Right lung (tissue), 5 donors: ENCODE results near the gene TBC1D7. TPM values are rescaled to one million over a fixed set of nuclear protein-coding genes. Genes with fewer than 3 reads are reported as not detected.

Experiments used
- DNase-seq, 2 donors: peaks; one replicate each; pipeline ENCODE4 v3.0.0-alpha.2; 2013
- polyA plus RNA-seq, 5 donors: library from polyadenylated mRNA; unstranded; fragments of 120-200 nt; gene quantifications; one replicate each; pipeline versions ENCODE4 v1.2.1 to v1.2.3, GENCODE V29; 2013; ENCODE audit warnings: inconsistent platforms in 1 of 5, low replicate concordance in 1 of 5; ENCODE audit not compliant: insufficient read length in 5 of 5, insufficient read depth in 1 of 5

TBC1D7 gene
- polyA plus RNA-seq, 5 donors = 23.2 to 40.4 (median 33.7) TPM

- no peak for DNase-seq
Observed at GRCh38 chr6:13273202-13273930, 55.0 kb downstream of the TBC1D7 start.

DNA sequence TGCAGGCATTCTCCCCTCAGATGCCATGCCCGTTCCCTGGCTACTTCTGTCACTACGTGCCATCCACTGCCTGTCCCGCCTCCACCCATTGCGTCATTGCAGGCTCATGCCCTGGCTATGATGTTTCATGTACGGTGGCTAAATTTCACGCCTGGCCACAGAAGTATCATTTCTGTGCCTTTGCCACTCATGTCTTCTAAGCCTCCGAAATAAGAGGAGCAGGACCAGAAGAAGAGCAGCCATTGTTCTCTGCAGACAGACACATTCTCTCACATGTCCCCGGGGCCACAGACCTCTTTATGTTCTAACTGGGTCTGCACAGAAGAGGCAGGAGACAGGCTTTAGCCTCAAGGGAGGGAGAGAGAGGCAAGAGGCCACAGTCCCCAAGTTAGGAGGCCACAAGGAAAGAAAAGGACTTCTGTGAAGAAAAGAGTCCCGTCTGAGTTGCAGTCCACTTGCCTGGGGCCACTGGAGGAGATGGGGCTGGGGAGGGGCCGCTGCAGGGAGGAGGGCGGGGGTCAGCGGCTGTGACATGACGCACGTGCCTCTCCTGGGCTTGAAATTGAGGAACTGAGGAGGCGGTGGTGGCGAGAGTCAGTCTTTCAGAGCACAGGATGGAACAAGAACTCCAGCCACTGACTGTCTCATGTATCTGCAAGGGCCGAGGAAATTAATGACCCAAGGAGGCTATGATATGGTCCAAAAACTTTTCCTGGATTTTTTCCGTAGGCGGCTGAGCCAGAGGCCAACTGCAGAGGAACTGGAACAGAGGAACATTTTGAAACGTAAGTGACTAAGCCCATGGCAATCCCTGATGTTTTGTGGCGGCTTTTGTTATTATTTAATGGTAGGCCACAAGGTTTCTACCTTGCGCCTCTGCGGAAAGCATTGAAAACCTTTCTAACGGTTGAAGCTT is 55.9 kb downstream of the TBC1D7 start:
- DNase-seq = no peak

DNA sequence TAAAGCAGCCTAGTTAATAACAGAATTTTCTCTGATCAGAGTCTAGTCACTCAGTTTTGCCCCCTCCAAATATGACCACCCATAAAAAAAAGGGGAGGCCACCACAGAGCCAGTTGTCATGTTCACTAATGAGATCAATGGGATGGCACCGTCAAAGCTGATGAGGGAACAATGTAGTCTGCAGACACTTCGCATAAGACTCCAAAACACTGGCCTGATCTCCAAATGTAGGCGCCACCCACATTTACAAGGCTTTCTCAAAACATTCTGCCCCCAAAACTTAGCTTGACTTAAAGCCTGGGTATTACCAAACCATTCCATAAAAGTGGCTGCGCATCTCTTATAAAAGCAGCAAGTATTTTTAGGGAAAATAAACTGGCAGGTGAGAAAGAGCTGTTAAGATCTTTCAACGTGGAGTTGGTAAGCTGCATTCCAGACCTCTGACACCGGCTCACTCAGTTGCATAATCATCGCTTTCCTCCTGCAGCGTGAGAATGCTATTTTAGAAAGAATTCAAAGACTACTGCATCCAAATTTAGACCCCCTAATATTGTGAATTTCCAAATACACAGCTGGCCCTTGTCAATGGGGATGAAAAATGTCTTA is 59.3 kb downstream of the TBC1D7 start:
- DNase-seq = peak in 1 of 2 donors; percentile 23

DNA sequence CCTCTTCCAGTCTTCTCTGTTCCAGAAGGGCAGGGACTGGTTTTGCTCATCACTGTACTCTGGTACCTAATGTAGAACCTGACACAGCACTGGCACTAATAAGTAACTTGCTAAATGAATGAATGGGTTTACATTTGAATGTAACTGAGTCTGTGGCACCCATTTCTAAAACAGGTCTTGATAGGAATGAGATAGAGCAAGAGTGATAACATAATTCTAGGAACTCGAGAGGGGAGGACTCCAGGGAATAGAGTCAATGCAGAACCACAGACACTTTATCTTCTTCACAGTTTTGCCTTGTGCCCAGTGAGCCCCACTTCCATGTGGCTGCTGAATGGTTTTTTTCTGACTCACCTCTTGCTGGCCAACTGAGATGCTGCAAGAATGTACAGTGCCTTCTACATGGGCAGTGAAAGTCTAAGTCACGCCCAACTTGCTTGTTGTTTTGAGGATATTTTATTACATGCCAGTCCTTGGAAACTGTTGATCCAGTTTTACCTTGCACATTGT is 61.1 kb downstream of the TBC1D7 start:
- DNase-seq = no peak

- DNase-seq = no peak
Observed at GRCh38 chr6:13263669-13264068, 64.7 kb downstream of the TBC1D7 start.

GRCh38 chr6:13262302-13263230 is 65.8 kb downstream of the TBC1D7 start:
- DNase-seq = no peak

DNA sequence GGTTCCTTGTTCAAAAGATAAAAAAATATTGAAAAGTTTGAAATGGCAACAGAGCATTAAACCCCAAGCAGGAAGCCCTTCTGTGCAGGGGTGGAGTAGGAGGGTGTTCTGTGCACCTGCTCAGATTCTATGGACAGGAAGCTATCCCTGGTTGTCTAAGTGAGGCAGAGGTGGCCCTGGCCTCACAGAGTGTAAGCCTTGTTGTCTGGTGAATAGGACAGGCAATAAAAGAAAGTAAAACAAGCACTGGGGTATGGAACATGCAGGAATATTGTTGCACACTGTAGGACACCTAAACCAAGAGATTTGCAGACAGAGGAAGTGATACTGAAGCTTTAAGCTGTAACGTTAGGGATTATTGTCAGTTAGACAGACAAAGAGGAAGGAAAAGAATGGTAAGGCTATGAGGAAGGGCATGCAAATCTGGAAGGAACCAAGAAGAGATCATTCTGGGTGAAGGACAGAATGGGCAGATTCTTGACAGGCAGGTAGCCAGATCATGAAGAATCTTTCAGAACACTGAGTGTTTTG is 66.8 kb downstream of the TBC1D7 start:
- DNase-seq = no peak

DNA sequence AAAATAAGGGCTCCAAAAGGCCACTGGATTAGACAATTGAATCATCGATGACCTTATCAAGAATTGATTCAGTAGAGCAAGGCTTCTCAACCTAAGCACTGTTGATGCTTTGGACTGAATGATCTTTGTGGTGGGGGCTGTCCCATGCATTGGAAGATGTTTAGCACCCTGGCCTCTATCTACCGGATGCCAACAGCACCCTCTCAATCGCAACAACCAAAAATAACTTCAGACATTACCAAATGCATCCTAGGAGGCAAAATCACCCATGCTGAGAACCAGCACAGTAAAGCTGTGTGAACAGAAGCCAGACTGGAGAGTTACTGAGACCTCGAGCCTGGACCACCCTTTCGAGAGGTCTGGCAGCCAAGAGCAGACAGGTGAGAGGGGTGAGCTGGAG is 67.5 kb downstream of the TBC1D7 start:
- DNase-seq = no peak

DNA sequence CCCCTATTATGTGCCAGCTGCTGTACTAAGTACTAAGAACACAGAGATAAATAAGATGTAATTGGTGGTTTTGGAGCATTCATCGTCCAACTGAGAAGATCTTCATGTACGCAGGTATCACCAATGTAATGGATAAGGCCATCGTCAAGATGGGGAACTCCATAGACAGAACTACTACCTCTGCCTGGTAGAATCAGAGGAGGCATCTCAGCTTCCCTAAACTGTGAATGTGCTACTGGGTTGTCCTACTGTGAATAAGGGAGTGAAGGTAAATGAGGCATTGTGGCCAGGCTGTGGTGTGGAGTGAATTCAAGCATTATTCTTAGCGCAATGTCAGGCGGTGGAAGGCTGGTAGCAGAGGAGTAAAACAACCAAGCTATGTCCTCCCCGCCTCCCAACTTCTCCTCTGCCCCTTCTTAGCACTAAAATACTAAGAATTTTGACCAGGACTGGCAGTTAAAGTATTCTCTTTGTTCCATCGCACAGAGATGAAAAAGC is 68.2 kb downstream of the TBC1D7 start:
- DNase-seq = no peak

GRCh38 chr6:13259393-13259792 is 68.9 kb downstream of the TBC1D7 start:
- DNase-seq = no peak

DNA sequence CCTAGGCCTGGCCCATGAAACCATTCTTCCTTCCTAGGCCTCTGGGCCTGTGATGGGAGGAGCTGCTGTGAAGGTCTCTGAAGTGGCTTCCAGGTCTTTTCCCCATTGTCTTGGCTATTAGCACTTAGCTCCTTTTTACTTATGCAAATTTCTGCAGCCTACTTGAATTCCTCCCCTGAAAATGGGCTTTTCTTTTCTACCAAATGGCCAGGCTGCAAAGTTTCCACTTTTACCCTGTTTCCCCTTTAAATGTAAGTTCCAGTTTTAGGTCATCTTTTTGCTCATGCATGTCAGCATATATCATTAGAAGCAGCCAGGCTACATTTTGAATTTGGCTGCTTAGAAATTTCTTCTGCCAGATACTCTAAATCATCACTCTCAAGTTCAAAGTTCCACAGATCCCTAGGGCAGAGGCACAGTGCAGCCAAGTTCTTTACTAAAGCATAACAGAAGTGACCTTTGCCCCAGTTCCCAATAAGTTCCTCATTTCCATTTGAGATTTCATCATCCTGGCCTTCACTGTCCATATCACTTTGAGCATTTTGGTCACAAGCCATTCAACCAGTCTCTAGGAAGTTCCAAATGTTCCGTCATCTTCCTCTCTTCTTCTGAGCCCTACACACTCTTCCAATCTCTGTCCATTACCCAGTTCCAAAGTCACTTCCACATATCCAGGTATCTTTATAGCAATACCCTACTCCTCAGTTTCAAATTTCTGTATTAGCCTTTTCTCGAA is 71.9 kb downstream of the TBC1D7 start:
- no peak for DNase-seq

Other genes starting within 250 kb of the TBC1D7 start
- 1 to 10 TPM; 5.2 to 7.6 (median 6.3) TPM for gene GFOD1, start 159.1 kb upstream of the TBC1D7 start, polyA plus RNA-seq
- gene SIRT5, start 246.1 kb upstream of the TBC1D7 start, polyA plus RNA-seq = 10 to 100 TPM; 13.6 to 20.3 (median 17.9) TPM